Limb (tissue), 2 donors: Measurements from ENCODE around the gene SLC25A11.
"Not testable (repeated sequence)": the region's sequence is repeated elsewhere in the genome, so short reads cannot be mapped to it uniquely, and the experiment has no call there.

Source experiments
- DNase-seq, 2 donors: peaks; one replicate each; pipeline ENCODE4 v3.0.0-alpha.2; 2016; ENCODE audit errors: extremely low spot score in 2 of 2

Gene SLC25A11

DNA sequence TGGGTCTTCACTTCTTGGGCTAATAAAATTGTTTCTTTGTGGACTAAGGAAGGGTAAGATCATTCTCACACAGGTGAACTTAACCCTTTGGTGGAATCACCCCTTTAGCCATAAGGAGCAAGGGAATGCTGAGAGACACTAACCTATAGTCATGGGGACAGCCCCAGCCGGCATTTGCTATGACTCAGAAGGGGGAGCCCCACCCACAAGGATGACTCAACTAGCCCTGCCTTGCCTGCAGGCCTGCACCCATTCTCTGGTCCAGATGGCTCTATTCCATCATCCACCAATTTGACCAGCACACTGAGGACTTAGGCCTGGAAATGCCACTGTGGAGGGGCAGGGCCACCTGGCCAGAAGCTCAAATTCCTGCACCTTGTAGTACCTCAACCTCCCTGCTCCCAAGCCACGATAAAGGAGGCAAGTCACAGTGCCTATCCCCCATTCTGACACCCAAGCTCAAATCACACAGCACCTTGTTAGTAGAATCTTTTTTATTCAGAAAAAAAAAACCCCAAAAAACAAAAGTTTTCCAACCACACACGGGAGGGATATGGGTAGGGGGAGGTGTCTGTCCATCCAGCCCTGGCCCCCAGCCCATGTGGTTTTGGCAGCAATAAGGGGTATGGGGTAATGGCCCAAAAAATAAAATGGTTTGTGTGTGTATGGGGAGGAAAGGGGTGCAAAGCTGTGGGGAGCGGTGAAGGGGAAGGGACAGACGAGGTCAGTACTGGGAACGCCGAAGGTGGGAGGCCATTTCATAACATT is 5.5 kb upstream of the SLC25A11 start:
- no peak for DNase-seq

DNA sequence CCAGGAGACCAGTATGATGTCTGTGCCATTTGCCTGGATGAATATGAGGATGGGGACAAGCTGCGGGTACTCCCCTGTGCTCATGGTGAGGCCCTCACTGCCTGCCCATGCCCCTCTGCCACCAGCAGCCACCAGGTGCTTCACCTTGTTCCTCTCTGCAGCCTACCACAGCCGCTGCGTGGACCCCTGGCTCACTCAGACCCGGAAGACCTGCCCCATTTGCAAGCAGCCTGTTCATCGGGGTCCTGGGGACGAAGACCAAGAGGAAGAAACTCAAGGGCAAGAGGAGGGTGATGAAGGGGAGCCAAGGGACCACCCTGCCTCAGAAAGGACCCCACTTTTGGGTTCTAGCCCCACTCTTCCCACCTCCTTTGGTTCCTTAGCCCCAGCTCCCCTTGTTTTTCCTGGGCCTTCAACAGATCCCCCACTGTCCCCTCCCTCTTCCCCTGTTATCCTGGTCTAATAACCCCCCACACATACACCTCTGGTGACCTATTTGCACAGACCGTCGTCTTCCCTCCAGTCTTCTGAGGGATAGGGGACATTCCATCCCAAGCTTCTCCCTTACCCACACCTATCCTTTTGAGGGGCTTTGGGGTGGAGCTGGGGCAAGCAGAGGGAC is 4.8 kb upstream of the SLC25A11 start:
- no peak for DNase-seq

DNA sequence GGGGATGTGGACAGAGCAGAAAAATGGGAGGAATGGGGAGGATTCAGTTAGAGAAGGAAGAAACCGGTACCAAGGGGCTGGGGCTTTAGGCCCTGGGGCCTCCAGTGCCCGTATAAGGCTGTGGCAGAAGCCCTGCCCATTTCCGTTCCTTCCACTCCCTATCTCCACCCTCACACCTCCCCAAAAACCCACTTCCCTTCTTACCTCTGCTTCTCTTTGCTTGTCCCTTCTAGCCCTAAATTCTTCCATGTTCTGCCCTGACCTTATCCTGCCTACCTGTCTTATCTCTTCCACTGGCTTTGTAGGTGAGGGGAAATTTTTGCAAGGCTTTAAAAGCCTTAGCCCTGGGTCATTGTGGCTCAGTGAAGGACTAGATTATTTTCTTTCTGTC is 4.3 kb upstream of the SLC25A11 start:
- no peak for DNase-seq

DNA sequence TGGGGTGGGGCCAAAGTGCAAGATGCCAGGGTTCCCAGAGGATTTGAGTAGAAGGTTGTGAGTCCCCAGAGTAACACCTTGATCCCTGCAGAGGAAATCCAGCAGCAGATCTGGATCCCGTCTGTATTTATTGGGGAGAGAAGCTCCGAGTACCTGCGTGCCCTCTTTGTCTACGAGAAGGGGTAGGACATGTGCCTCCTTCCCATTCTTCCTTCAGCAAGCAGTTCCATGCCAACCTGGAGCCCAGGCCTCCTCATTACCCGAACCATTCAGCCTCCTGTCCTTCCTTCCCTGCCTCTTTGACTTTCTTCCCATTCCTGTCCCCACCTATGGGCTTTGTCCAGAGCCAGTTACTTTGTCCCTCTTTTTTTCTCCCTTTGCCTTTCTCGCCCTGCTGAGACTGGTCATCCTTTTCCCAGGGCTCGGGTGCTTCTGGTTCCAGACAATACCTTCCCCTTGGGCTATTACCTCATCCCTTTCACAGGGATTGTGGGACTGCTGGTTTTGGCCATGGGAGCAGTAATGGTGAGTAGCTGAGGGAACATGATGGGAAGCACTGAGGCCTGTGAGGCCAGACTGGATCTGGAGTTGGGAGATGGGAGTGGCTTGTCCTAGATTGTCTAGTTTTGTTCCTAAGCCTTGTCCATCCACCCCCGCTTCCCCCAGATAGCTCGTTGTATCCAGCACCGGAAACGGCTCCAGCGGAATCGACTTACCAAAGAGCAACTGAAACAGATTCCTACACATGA is 3.1 kb upstream of the SLC25A11 start:
- no peak for DNase-seq

DNA sequence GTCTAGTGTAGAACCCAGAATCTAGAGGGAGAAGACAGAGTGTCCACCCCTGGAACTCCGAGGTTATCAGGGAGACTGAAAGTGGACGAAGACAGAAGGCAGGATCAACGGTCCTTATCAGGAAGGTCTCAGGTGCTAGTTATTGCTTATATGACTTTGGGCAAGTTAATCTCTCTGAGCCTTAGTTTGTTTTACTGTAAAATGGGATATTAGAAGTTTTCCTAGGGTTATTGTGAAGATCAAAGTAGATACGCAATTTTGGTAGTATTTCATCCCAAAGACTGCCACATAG is 1.4 kb upstream of the SLC25A11 start:
- DNase-seq, result no peak

DNA sequence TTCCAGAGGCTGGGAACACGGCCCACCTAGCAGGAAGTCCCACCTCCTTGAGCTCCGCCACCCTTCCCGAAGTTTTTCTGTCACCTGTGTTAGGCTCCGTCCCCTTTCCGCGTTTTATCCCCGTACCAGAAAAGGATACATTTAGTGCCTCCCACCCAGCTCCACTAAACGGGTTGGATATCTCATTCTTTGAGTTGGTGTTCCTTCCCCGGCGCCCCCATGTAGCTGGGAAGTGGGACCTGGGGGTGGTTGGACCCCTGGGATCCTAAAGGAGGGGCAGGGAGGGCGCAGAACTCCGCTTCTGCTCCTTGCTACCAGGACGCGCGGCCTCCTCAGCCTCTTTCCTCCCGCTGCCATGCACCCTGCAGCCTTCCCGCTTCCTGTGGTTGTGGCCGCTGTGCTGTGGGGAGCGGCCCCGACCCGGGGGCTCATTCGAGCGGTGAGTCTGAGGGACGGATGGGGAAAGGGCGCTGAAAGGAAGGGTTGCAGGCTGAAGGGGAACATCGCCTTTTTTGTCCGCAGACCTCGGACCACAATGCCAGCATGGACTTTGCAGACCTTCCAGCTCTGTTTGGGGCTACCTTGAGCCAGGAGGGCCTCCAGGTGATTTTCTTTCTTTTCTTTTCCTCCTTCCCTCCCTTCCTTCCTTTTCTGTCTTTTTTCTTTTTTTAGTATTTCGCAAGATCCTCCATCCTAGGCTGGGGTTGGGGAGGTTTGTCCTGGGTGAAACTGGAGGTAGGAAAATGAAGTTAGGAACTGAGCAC is 891 bp upstream of the SLC25A11 start:
- DNase-seq, result no peak

DNA sequence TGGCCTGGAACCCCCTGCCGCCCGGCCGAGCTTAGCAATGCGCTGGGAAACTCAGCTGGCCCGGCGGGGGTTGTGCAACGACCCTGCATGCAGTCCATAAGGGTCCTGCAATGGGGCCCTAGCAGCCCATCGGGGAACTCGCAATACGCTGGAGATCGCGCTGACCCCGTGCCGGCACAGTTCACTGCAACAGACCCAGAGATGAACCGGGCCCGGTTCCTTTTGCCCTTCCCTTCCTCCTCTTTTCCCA is 375 bp downstream of the SLC25A11 start:
- DNase-seq, result no peak

DNA sequence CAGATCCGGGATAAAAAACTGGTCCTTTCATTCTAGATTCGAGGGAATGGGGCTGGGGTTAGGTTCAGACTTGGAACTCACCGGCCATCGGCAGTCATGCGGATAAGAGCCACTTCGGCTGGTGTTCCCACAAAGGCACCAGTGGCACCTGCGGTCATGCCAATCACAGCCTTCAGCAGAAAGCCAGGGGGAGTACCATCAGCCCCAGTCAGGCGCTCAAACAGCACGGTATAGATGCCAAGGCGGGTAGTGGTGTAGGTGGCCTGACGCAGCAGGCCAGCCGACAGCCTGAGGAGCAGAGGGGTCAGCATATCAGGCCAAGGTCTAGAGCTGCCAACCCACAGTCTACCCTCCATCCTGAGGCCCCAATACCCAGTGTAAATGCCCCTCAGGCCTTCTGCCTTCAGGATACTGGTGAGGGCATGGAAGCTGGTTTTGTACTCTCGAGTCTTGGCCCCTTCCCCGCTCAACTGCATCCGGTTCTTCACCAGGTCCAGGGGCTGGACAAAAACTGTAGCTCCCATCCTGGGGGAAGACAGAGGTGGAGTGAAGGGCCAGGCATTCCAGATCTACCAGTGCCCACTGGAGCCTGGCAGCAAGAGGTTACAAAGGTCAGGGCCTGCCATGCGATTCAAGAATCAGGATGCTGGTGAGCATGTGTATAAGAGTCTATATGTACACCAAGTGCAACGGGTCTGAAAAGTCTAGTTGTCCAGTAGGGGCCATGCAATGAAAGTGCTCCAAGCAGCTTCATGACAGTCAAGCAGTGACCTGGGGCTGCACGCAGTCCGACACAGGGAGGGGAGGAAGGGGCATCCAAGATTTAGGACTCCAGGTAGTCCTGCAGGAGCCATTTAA is 929 bp downstream of the SLC25A11 start:
- no peak for DNase-seq

DNA sequence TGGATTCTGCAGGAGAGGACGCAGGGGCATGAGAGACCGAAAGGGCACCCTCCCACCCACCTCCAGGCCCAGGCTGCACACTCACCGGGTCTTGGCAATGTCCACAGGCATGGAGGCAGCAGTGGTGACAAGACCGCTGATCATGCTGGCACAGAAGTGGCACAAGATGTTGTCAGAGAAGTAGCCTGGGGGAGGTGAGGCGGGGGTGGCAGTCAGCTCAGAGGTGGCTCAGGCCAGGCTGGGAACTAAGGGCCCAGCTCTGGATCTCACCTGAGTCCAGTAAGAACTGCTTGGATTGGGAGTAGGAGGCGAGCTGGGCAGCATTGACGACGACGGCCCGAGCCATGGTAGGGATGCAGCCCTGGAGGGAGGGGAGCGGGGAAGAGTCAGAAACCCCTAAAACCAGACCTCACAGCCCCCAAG is 1.8 kb downstream of the SLC25A11 start:
- no peak for DNase-seq

DNA sequence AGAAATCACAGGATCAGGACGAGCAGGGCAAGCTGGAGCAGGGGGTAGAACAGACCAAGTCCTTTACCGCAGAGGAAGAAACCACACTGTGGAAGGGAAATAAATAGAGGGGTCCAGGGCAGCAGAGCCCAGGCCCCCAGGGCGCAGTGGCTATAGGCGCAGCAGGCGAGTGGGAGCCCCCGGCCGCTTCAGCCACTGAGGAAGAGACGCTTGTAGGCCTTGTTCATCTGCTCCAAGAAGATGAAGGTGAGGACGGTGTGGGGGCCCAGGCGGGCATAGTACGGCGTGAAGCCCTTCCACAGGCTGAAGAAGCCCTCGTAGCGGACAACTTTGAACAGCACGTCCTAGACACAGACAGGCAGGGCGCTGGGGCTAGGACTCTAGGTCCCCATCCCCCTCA is 2.3 kb downstream of the SLC25A11 start:
- no peak for DNase-seq

DNA sequence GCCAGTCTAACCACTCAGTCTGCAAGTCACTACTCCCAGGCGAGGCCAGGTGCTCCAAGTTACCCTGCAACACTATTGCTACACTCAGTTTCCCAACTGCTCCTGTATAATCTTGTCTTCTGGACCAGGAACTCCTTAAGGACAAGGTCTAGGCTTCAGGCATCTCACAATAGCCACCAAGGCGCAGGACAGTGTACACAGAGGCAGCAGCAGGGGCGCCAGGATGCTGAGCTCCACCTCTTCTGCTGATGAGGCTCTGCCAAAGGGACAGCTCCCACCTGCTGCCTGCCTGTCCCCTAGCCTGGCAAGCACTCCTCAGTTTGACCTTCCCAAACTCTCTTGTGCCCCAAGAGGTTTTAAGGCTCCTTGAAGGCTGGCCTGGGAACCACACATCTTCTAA is 3.4 kb downstream of the SLC25A11 start:
- DNase-seq, result no peak

DNA sequence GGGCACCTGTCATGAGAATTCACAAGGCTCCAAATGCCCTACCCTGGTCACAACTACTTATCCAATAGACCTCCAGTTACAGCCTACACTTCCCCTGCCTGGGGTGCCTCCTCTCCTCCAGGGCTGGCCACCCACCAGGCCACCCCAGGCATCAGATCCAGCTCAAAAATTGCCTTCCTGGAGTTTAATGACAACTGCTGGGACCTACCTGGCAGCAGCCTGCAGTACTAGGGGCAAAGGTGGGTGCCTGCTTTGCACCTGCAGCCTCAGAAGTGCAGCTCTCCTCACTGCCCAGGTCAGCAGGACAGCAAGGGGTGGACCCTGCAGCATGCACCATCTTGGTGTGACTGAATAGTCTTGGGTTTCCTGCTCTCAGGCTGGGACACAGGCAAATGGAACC is 4.2 kb downstream of the SLC25A11 start:
- no peak for DNase-seq

DNA sequence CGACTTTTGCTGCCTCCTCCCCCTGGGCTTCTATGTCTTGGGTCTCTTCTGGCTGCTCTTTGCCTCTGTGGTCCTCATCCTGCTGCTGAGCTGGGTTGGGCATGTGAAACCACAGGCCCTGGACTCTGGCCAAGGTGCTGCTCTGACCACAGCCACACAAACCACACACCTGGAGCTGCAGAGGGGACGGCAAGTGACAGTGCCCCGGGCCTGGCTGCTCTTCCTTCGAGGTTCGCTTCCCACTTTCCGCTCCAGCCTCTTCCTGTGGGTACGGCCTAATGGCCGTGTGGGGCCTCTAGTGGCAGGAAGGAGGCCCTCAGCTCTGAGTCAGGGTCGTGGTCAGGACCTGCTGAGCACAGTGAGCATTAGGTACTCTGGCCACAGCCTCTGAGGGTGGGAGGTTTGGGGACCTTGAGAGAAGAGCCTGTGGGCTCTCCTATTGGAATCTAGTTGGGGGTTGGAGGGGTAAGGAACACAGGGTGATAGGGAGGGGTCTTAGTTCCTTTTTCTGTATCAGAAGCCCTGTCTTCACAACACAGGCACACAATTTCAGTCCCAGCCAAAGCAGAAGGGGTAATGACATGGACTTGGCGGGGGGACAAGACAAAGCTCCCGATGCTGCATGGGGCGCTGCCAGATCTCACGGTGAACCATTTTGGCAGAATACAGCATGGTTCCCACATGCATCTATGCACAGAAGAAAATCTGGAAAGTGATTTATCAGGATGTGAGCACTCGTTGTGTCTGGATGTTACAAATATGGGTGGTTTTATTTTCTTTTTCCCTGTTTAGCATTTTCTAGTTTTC is 5.5 kb downstream of the SLC25A11 start:
- DNase-seq, result no peak

DNA sequence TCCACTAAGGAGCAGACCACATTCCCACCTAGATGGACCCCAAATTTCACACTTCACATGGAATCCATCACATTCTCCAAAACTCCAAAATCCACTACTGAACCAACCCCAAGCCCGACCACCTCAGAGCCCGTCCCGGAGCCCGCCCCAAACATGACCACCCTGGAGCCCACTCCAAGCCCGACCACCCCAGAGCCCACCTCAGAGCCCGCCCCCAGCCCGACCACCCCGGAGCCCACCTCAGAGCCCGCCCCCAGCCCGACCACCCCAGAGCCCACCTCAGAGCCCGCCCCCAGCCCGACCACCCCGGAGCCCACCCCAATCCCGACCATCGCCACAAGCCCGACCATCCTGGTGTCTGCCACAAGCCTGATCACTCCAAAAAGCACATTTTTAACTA is 6.2 kb downstream of the SLC25A11 start:
- DNase-seq, result no peak

DNA sequence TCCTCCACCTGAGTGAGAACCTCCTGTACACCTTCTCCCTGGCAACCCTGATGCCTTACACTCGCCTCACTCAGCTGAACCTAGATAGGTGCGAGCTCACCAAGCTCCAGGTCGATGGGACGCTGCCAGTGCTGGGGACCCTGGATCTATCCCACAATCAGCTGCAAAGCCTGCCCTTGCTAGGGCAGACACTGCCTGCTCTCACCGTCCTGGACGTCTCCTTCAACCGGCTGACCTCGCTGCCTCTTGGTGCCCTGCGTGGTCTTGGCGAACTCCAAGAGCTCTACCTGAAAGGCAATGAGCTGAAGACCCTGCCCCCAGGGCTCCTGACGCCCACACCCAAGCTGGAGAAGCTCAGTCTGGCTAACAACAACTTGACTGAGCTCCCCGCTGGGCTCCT is 7.1 kb downstream of the SLC25A11 start:
- no peak for DNase-seq

DNA sequence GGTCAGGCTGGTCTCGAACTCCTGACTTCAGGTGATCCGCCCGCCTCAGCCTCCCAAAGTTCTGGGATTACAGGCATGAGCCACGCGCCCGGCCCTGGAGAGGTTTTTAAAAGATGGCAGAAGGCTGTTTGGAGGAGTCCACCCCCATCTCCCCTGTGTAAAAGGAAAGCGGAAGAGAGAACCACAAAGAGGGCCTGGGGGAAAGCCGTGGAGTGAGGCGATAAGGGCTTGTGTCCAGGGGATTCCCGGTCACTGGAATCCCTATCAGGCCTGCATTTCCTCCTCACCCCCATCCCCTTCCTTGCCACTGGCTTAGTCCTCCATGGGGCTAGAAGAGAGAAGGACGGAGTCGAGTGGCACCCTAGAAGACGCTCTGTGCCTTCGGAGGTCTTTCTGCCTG is 7.9 kb downstream of the SLC25A11 start, which contains the start of gene GP1BA:
GP1BA (plus strand) TSS at position 315 of the 400 bp plus-strand sequence. CDS start 328 bp downstream, outside the sequence.
- DNase-seq, result no peak

DNA sequence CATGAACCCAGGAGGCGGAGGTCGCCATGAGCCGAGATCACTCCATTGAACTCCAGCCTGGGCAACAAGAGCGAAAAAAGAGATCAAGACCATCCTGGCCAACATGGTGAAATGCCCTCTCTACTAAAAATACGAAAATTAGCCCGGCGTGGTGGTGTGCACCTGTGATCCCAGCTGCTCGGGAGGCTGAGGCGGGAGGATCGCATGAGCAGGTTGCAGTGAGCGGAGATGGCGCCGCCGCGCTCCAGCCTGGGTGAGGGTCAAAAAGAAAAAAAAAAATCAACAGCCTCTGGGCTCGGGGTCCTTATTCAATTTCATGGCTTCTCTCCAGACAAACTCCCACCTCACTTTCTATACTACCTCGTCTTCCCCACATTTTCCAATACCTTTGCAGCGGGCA is 11.0 kb downstream of the SLC25A11 start:
- no peak for DNase-seq

DNA sequence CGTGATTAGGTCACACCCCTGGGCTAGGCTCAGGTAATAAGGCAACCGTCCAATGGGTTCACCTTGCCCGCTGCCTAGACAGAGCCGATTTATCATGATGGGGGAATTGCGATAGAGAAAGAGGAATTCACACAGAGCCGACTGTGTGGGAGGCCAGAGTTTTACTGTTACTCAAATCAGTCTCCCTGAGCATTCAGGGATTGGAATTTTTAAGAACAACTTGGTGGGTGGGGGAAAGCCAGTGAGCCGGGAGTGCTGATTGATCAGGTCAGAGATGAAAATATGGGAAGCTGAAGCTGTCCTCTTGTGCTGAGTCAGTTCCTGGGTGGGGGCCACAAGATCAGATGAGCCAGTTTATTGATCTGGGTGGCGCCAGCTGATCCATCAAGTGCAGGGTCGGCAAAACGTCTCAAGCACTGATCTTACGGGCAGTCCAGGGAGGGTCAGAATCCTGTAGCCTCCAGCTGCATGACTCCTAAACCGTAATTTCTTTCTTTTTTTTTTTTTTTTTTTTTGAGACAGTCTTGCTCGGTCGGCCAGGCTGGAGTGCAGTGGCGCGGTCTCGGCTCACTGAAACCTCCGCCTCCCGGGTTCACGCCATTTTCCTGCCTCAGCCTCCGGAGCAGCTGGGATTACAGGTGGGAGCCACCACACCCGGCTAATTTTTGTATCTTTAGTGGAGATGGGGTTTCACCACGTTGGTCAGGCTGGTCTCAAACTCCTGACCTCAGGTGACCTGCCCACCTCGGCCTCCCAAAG is 13.1 kb downstream of the SLC25A11 start:
- DNase-seq, result not testable (repeated sequence)

DNA sequence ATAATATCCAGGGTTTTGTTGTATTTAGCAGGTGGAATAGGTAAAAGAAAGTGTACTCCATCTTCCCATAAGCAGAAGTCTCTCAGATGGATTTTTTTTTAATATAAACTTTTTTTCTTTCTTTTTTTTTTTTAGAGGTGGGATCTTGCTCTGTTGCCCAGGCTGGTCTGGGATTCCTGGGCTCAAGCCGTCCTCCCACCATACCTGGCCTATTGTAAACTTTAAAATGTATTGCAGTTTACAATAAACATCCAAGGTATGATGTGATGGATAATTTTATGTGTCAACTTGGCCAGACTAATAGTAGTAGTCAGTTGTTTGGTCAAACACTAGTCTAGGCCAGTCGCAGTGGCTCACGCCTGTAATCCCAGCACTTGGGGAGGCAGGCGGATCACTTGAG is 18.5 kb downstream of the SLC25A11 start:
- DNase-seq, result no peak
